GM12873 (cell line): ENCODE results near the gene HP1BP3.

Experiments used
- CTCF ChIP-seq: IDR thresholded peaks from 2 replicates; pipeline ENCODE4 v1.5.1; 2012; ENCODE audit warnings: low read depth, mild to moderate bottlenecking, moderate library complexity, low read length, control low read depth; ENCODE audit not compliant: insufficient read depth; ENCODE audit errors: missing control alignments

HP1BP3 gene

GRCh38 chr1:20787029-20787839 lies at the start of gene HP1BP3:
Gene HP1BP3, minus strand, starts transcription at chr1:20787307. Its CDS starts 6,867 bp downstream, at chr1:20780440.
- TF ChIP-seq CTCF, result no peak

- no peak for TF ChIP-seq CTCF
Observed at GRCh38 chr1:20836230-20836629, 49.1 kb upstream of the HP1BP3 start.

- TF ChIP-seq CTCF, result no peak
Observed at GRCh38 chr1:20834780-20835179, 47.7 kb upstream of the HP1BP3 start.

- TF ChIP-seq CTCF, result no peak
Observed at GRCh38 chr1:20834192-20834591, 47.1 kb upstream of the HP1BP3 start.

GRCh38 chr1:20830378-20830777 lies 43.3 kb upstream of the HP1BP3 start:
- TF ChIP-seq CTCF, result no peak

GRCh38 chr1:20829946-20830345 lies 42.8 kb upstream of the HP1BP3 start:
- no peak for TF ChIP-seq CTCF

- TF ChIP-seq CTCF, result no peak
Observed at GRCh38 chr1:20829531-20829930, 42.4 kb upstream of the HP1BP3 start.

- no peak for TF ChIP-seq CTCF
Observed at GRCh38 chr1:20823845-20824244, 36.7 kb upstream of the HP1BP3 start.
